Astrocyte (in vitro differentiated cells and primary cell): ENCODE measurements around the gene IFNB1. TPM values are rescaled to one million over a fixed set of nuclear protein-coding genes. Genes with fewer than 3 reads are reported as not detected.

Experiments
- DNase-seq: peaks from one replicate; pipeline ENCODE4 v3.0.0-alpha.2; 2010; ENCODE audit warnings: low read depth
- FAIRE-seq: peaks from 2 replicates; lab custom pipeline; 2011; peaks lifted over from hg19 to GRCh38; lab: Jason Lieb, UNC
- H2AFZ ChIP-seq: 2 replicates; pipeline ENCODE4 v1.6.0; 2012; ENCODE audit warnings: low read depth, low read length, inconsistent platforms
- H3K27ac ChIP-seq: 2 replicates; pipeline ENCODE4 v1.5.1; 2011; ENCODE audit warnings: low read depth, low read length, inconsistent platforms
- H3K27me3 ChIP-seq: 2 replicates; pipeline ENCODE4 v1.6.0; 2011; ENCODE audit warnings: low read length, inconsistent platforms; ENCODE audit not compliant: insufficient read depth
- H3K36me3 ChIP-seq: 2 replicates; pipeline ENCODE4 v1.5.1; 2011; ENCODE audit warnings: low read length, inconsistent platforms; ENCODE audit not compliant: insufficient read depth
- H3K4me1 ChIP-seq: 2 replicates; pipeline ENCODE4 v1.5.1; 2011; ENCODE audit warnings: low read length, inconsistent platforms; ENCODE audit not compliant: insufficient read depth
- H3K4me2 ChIP-seq: 2 replicates; pipeline ENCODE4 v1.6.0; 2012; ENCODE audit warnings: low read length, inconsistent platforms
- H3K4me3 ChIP-seq: 2 replicates; pipeline ENCODE4 v1.5.1; 2011; ENCODE audit warnings: low read depth, mild to moderate bottlenecking, low read length, inconsistent platforms; ENCODE audit not compliant: insufficient read depth
- H3K79me2 ChIP-seq: 2 replicates; pipeline ENCODE4 v1.6.0; 2012; ENCODE audit warnings: mild to moderate bottlenecking, low read length, inconsistent platforms; ENCODE audit not compliant: insufficient read depth
- H3K9ac ChIP-seq: 2 replicates; pipeline ENCODE4 v1.6.0; 2012; ENCODE audit warnings: mild to moderate bottlenecking, low read length, inconsistent platforms
- H3K9me3 ChIP-seq: 2 replicates; pipeline ENCODE4 v1.5.1; 2012; ENCODE audit warnings: low read depth, mild to moderate bottlenecking, low read length, inconsistent platforms; ENCODE audit not compliant: insufficient read depth
- H4K20me1 ChIP-seq: 2 replicates; pipeline ENCODE4 v1.6.0; 2012; ENCODE audit warnings: low read length, inconsistent platforms; ENCODE audit not compliant: insufficient read depth
- H3K27ac Mint-ChIP-seq: one replicate; pipeline ENCODE4 v1.8.0; 2021; ENCODE audit warnings: mild to moderate bottlenecking, mixed read lengths; ENCODE audit not compliant: unreplicated experiment
- H3K27me3 Mint-ChIP-seq: one replicate; pipeline ENCODE4 v1.8.0; 2021; ENCODE audit warnings: low read depth, mixed read lengths; ENCODE audit not compliant: unreplicated experiment
- H3K36me3 Mint-ChIP-seq: one replicate; pipeline ENCODE4 v1.8.0; 2021; ENCODE audit warnings: low read depth, mixed read lengths; ENCODE audit not compliant: unreplicated experiment
- H3K4me1 Mint-ChIP-seq: one replicate; pipeline ENCODE4 v1.8.0; 2021; ENCODE audit warnings: low read depth, mixed read lengths; ENCODE audit not compliant: unreplicated experiment
- H3K4me3 Mint-ChIP-seq: one replicate; pipeline ENCODE4 v1.8.0; 2021; ENCODE audit warnings: mild to moderate bottlenecking, moderate library complexity, mixed read lengths; ENCODE audit not compliant: unreplicated experiment
- H3K9me3 Mint-ChIP-seq: one replicate; pipeline ENCODE4 v1.8.0; 2021; ENCODE audit warnings: mild to moderate bottlenecking, mixed read lengths; ENCODE audit not compliant: unreplicated experiment
- EZH2 ChIP-seq: IDR thresholded peaks from 2 replicates; pipeline ENCODE4 v1.6.1; 2012; ENCODE audit warnings: mild to moderate bottlenecking, low read length, inconsistent platforms; ENCODE audit not compliant: insufficient read depth
- total RNA-seq: library from RNA; stranded (reverse); gene quantifications from 2 replicates; pipeline ENCODE4 v1.2.1, GENCODE V29; 2021
- TF ChIP-seq, protein P1 (sequence below): IDR thresholded peaks from 2 replicates; pipeline ENCODE4 v1.5.1; 2011; ENCODE audit warnings: low read depth, mild to moderate bottlenecking, inconsistent platforms, low read length, moderate library complexity; ENCODE audit not compliant: insufficient read depth

The IFNB1 gene
- total RNA-seq, 1 donor from 2014 or later: 2.5 TPM

DNA sequence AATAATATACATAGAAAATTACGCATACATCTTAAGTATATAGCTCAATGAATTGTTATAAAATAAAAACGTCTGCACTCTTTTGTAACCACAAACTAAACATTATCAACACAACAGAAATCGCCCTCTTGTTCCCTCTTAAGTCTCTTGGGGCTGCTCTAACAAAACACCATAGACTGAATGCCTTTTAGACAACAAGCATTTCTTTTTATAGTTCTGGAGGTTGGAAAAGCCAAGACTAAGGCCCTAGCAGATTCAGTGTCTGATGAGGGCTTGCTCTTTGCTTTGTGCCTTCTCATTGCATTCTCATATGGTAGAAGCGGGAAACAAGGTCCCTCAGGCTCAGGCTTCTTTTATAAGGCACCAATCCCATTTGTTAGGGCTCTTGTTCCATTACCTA is 4.9 kb upstream of the IFNB1 start:
- FAIRE-seq: no peak
- H2AFZ ChIP-seq: no peak overlapping the region
- H3K4me3 ChIP-seq: no peak overlapping the region
- no peaks in the 10 kb centered on the region for H3K36me3 ChIP-seq
- no peak overlapping the region for H3K27ac ChIP-seq
- no peak for DNase-seq
- H3K9me3 Mint-ChIP-seq: peaks cover 8% of the 10 kb centered on the region
- H3K4me3 Mint-ChIP-seq: no peak overlapping the region
- no peaks in the 10 kb centered on the region for H3K79me2 ChIP-seq
- TF ChIP-seq, protein P1, sequence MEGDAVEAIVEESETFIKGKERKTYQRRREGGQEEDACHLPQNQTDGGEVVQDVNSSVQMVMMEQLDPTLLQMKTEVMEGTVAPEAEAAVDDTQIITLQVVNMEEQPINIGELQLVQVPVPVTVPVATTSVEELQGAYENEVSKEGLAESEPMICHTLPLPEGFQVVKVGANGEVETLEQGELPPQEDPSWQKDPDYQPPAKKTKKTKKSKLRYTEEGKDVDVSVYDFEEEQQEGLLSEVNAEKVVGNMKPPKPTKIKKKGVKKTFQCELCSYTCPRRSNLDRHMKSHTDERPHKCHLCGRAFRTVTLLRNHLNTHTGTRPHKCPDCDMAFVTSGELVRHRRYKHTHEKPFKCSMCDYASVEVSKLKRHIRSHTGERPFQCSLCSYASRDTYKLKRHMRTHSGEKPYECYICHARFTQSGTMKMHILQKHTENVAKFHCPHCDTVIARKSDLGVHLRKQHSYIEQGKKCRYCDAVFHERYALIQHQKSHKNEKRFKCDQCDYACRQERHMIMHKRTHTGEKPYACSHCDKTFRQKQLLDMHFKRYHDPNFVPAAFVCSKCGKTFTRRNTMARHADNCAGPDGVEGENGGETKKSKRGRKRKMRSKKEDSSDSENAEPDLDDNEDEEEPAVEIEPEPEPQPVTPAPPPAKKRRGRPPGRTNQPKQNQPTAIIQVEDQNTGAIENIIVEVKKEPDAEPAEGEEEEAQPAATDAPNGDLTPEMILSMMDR: no peak
- TF ChIP-seq EZH2: no peak
- H3K4me1 ChIP-seq: no peaks in the 10 kb centered on the region
- no peaks in the 10 kb centered on the region for H3K27me3 ChIP-seq
- H3K27me3 Mint-ChIP-seq: no peaks in the 10 kb centered on the region
- no peak overlapping the region for H3K4me2 ChIP-seq
- no peaks in the 10 kb centered on the region for H4K20me1 ChIP-seq
- H3K9ac ChIP-seq: no peak overlapping the region
- no peaks in the 10 kb centered on the region for H3K9me3 ChIP-seq
- no peak overlapping the region for H3K27ac Mint-ChIP-seq
- no peaks in the 10 kb centered on the region for H3K4me1 Mint-ChIP-seq
- no peaks in the 10 kb centered on the region for H3K36me3 Mint-ChIP-seq

- H4K20me1 ChIP-seq: no peaks in the 10 kb centered on the region
- no peak overlapping the region for H3K27ac Mint-ChIP-seq
- no peak overlapping the region for H3K4me3 Mint-ChIP-seq
- H3K36me3 ChIP-seq: no peaks in the 10 kb centered on the region
- no peak for TF ChIP-seq EZH2
- TF ChIP-seq, protein P1: no peak
- no peak overlapping the region for H3K4me2 ChIP-seq
- no peak overlapping the region for H3K27ac ChIP-seq
- DNase-seq (no peak), FAIRE-seq (no peak)
- no peaks in the 10 kb centered on the region for H3K4me1 Mint-ChIP-seq
- no peaks in the 10 kb centered on the region for H3K4me1 ChIP-seq
- H3K27me3 ChIP-seq: no peaks in the 10 kb centered on the region
- H3K4me3 ChIP-seq: no peak overlapping the region
- H3K36me3 Mint-ChIP-seq: no peaks in the 10 kb centered on the region
- no peak overlapping the region for H2AFZ ChIP-seq
- H3K9ac ChIP-seq: no peak overlapping the region
- H3K9me3 ChIP-seq: no peaks in the 10 kb centered on the region
- no peaks in the 10 kb centered on the region for H3K79me2 ChIP-seq
- H3K9me3 Mint-ChIP-seq: peaks cover 6% of the 10 kb centered on the region
- no peaks in the 10 kb centered on the region for H3K27me3 Mint-ChIP-seq
Measured at GRCh38 chr9:21081999-21082398, 4.3 kb upstream of the IFNB1 start.

GRCh38 chr9:21081451-21081850 is 3.7 kb upstream of the IFNB1 start:
- no peak overlapping the region for H3K4me3 Mint-ChIP-seq
- Histone ChIP-seq H3K36me3 (no peaks in the 10 kb centered on the region), H3K4me3 (no peak overlapping the region), H3K27me3 (no peaks in the 10 kb centered on the region), H3K79me2 (no peaks in the 10 kb centered on the region), H3K9me3 (no peaks in the 10 kb centered on the region), H3K9ac (no peak overlapping the region), H2AFZ (no peak overlapping the region), H3K4me2 (no peak overlapping the region), H3K4me1 (no peaks in the 10 kb centered on the region), H3K27ac (no peak overlapping the region), H4K20me1 (no peaks in the 10 kb centered on the region)
- H3K27me3 Mint-ChIP-seq: no peaks in the 10 kb centered on the region
- FAIRE-seq: no peak
- peaks cover 2% of the 10 kb centered on the region for H3K9me3 Mint-ChIP-seq
- H3K27ac Mint-ChIP-seq: no peak overlapping the region
- H3K36me3 Mint-ChIP-seq: no peaks in the 10 kb centered on the region
- TF ChIP-seq, protein P1: no peak
- TF ChIP-seq EZH2: no peak
- no peaks in the 10 kb centered on the region for H3K4me1 Mint-ChIP-seq
- no peak for DNase-seq
